Left lung (tissue), 10 donors: ENCODE data around the gene ZNF592. TPM values are rescaled to one million over a fixed set of nuclear protein-coding genes. Genes with fewer than 3 reads are reported as not detected.
"Not testable (repeated sequence)": the region's sequence is repeated elsewhere in the genome, so short reads cannot be mapped to it uniquely, and the experiment has no call there.

ENCODE experiments used
- ATAC-seq: fragments of 200-7000 bp; cut with Tn5 transposase; one replicate; pipeline ENCODE4 v1.9.1; 2020; ENCODE audit warnings: moderate library complexity
- DNase-seq, 4 donors: peaks; one replicate each; pipeline ENCODE4 v3.0.0-alpha.2; 2013 to 2020
- H3K27ac ChIP-seq, 2 donors: fragments of 200-600 bp; sonication (generic) in 1 of 2; one replicate each; pipeline versions ENCODE4 v1.5.0 to v1.8.0; 2020 to 2021
- H3K27me3 ChIP-seq, 2 donors: fragments of 200-600 bp; sonication (generic) in 1 of 2; one replicate each; pipeline versions ENCODE4 v1.5.0 to v1.8.0; 2020 to 2021
- H3K36me3 ChIP-seq, 2 donors: fragments of 200-600 bp; sonication (generic) in 1 of 2; one replicate each; pipeline versions ENCODE4 v1.5.0 to v1.8.0; 2020 to 2021
- H3K4me1 ChIP-seq, 2 donors: fragments of 200-600 bp; one replicate each; pipeline ENCODE4 v1.8.0; 2021
- H3K4me3 ChIP-seq, 2 donors: fragments of 200-600 bp; sonication (generic) in 1 of 2; one replicate each; pipeline versions ENCODE4 v1.5.0 to v1.8.0; 2020 to 2021; ENCODE audit warnings: mild to moderate bottlenecking in 1 of 2
- H3K9me3 ChIP-seq, 2 donors: fragments of 200-600 bp; sonication (generic) in 1 of 2; one replicate each; pipeline versions ENCODE4 v1.5.0 to v1.8.0; 2020 to 2021
- intact Hi-C, 2 donors: fragments of 100-400 bp; cut with DNase I; formaldehyde crosslinking; loops; one replicate each; pipeline versions ENCODE4 v1.11.2 to v1.14.2; 2022
- polyA plus RNA-seq, 6 donors: library from polyadenylated mRNA; unstranded; fragments of 120-200 nt; gene quantifications; one replicate each; pipeline ENCODE4 v1.2.1, GENCODE V29; 2013; ENCODE audit not compliant: insufficient read length in 6 of 6
- total RNA-seq, 2 donors: library from RNA; stranded (reverse); fragmentation: NEBNext Ultra II Directional; extraction: Animal tissue kit (Norgen Biotek cat#: 25700); gene quantifications; one replicate each; pipeline ENCODE4 v1.2.1, GENCODE V29; 2021
- TF ChIP-seq, protein P1 (sequence below), 2 donors: fragments of 200-600 bp; sonication (generic) in 1 of 2; IDR thresholded peaks; one replicate each; pipeline versions ENCODE4 v1.5.0 to v1.8.0; 2021; ENCODE audit warnings: antibody characterized with exemption in 2 of 2
- donor health status: DM: no; HTN: yes; CAD: no.
- donor health status: DM: no; HTN: no; CAD: no.

ZNF592 gene
- total and polyA plus RNA-seq, 8 donors, result 22.7 to 32.2 (median 25.2) TPM

DNA sequence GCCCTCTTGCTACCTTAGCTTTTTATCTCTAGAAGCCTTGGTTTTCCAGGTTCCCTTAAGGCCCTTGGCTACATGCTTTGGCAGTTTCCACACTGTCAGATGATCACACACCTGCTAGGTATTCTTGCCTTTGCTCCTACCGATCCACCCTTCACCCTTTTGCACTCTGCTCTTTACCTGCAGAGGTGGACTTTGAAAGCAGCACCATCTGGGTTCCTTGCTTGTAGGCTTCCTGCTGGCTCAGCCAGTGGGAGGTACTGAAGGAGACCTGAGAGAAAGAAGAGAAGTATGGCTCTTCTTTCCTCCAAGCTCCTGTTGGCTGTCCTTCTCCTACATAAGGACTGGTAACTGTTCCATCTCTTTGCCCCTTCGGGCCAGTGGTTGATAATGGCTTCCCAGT lies 7.3 kb upstream of the ZNF592 start:
- intact Hi-C loops, result no loop called here
- DNase-seq, result no peak

DNA sequence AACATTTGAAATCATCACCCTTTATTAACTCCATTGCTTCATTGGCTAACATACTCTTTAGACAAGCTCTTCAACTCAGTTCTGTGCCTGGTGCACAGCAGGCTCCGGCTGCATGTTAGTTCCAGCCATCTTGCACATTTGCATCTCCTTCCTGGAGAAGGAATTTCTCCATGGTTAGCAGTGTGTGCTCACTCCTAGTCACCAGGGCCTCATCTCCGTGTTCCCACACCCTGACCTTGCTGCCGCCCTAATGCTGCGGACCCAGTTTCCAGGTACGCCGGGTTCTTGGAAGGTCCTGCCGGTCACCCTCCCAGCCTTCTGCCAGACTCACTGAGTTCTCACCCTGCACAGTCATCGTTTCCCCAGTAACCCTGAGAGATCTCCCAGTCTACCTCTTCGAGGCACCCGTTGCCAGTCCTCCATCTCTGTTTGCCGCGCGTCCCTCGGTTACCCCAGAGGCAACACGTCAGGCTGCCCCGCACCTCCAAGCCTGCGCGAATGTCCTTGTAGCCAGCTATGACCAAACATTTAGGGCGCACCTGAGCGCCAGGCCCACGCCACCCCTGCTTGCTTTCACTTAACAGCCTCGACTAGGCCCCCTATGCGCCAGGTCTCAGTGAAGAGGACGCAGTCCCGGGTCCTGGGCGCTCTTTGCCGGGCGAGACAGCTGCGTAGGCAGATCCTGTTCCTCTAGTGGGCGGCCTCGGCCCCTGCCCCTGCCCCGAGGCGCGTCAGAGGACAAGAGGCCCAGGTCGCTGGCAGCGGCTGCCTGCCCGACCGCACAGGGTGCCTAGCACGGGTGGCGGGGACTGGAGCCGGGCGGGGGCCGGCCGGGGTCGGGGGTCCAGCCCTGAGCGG lies 747 bp upstream of the ZNF592 start:
- DNase-seq (peak; percentile 72 to 95 (median 78)), ATAC-seq (peak; percentile 72)
- H3K27ac ChIP-seq, result peak overlapping the region; percentile 97 to 100
- H3K9me3 ChIP-seq, result no peaks in the 10 kb centered on the region
- H3K27me3 ChIP-seq, result no peaks in the 10 kb centered on the region
- no peaks in the 10 kb centered on the region for H3K36me3 ChIP-seq
- TF ChIP-seq, protein P1, sequence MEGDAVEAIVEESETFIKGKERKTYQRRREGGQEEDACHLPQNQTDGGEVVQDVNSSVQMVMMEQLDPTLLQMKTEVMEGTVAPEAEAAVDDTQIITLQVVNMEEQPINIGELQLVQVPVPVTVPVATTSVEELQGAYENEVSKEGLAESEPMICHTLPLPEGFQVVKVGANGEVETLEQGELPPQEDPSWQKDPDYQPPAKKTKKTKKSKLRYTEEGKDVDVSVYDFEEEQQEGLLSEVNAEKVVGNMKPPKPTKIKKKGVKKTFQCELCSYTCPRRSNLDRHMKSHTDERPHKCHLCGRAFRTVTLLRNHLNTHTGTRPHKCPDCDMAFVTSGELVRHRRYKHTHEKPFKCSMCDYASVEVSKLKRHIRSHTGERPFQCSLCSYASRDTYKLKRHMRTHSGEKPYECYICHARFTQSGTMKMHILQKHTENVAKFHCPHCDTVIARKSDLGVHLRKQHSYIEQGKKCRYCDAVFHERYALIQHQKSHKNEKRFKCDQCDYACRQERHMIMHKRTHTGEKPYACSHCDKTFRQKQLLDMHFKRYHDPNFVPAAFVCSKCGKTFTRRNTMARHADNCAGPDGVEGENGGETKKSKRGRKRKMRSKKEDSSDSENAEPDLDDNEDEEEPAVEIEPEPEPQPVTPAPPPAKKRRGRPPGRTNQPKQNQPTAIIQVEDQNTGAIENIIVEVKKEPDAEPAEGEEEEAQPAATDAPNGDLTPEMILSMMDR (IDR thresholded peaks at IDR 0.05), result peak in 1 of 2 donors; percentile 5
- peak overlapping the region; percentile 55 to 89 for H3K4me3 ChIP-seq
- intact Hi-C loops, result no loop called here
- H3K4me1 ChIP-seq, result peaks cover 21 to 56% of the 10 kb centered on the region in 2 donors

More for the DNA sequence above, 7.3 kb upstream of the ZNF592 start:
- no peak overlapping the region for H3K4me3 ChIP-seq
- TF ChIP-seq, protein P1 (IDR thresholded peaks at IDR 0.05), result no peak
- peaks cover 0 to 25% of the 10 kb centered on the region in 2 donors for H3K4me1 ChIP-seq
- H3K36me3 ChIP-seq, result no peaks in the 10 kb centered on the region
- no peaks in the 10 kb centered on the region for H3K27me3 ChIP-seq
- no peaks in the 10 kb centered on the region for H3K9me3 ChIP-seq
- ATAC-seq, result no peak
- H3K27ac ChIP-seq, result no peak overlapping the region

DNA sequence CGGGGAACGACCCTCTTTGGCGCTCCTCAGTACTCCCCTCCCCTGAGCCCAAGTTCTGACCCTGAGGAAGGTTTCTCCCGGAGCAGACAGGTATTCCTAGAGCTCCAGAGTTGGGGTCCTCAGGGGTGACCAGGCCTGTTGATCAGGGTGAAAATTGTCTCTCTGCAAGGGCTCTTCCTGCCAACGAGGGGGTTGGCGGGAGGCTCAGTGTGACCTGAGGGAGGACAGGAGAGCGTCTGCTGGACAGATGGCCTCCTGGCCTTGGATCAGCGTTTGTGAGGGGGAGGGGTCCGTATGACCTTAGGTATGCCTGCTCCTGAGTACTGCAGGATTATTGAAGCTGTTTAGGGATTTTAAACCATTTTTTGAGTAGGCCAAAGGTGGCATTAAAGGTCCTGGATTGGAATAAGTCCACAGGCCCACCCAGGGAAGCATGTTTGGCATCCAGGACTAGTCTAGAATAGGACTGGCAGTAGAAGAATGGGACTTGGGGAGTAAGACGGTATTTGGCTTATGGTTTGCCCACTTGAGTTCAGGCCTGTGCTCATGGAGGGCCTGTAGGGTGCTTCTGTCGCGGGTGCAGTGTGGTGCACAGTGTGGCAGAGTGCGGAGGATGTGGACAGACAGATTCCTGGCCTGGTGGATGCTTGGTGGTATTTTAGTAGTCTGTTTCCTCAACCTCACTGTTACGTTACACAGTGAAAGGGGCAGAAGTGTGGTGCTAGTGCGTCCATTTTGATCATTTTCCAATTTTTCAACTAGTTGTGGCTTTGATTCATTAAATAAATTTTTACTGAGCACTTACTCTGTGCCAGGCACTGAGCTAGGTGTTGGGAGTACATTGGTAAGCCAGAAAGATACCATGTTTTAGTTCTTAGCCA lies 959 bp downstream of the ZNF592 start:
- Histone ChIP-seq H3K4me1 (peaks cover 25 to 71% of the 10 kb centered on the region in 2 donors), H3K4me3 (peak overlapping the region; percentile 89 to 92), H3K9me3 (no peaks in the 10 kb centered on the region), H3K27me3 (no peaks in the 10 kb centered on the region), H3K27ac (peak overlapping the region; percentile 97 to 100), H3K36me3 (no peaks in the 10 kb centered on the region)
- TF ChIP-seq, protein P1 (IDR thresholded peaks at IDR 0.05), result peak in 1 of 2 donors; percentile 7
- ATAC-seq, result peak; percentile 15
- intact Hi-C loops, result no loop called here
- peak in 3 of 4 donors; percentile 23 to 45 (median 28) for DNase-seq

DNA sequence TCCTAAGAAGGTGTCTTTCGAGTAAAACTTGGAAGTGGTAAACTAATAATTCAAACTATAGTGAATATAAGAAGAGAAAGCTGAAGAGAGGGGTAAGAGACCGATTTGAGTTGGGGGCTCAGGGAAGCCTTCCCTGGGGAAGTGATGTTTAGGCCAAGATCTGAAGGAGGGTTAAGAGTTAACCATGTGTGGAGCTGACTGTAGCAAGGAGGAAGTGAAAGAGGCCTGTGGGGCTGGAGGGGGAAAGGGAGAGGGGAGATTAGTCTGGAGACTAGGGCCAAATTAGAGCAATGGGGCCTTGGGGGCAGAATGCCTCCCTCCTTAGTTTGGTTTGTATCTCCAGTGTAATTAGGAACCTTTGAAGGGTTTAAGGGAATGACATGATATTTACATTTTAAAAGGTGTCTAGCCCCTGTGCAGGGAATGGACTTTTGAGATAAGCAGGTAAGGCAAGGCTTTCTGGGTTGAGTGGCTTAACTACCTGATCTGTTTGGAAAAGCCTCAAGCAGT lies 2.2 kb downstream of the ZNF592 start:
- H3K4me3 ChIP-seq, result peak overlapping the region in 1 of 2 donors; percentile 89
- peaks cover 25 to 75% of the 10 kb centered on the region in 2 donors for H3K4me1 ChIP-seq

DNA sequence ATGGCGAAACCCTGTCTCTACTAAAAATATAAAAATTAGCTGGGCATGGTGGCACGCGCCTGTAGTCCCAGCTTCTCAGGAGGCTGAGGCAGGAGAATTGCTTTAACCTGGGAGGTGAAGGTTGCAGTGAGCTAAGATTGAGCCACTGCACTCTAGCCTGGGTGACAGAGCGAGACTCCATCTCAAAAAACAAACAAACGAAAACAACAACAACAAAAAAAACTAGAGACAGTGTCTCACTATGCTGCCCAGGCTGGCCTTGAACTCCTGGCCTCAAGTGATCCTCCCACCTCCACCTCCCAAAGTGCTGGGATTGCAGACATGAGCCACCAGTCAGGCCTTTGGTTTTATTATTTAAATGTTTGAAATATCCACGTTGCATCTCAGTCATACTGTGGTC lies 3.3 kb downstream of the ZNF592 start:
- H3K27ac ChIP-seq, H3K27me3 ChIP-seq, DNase-seq, H3K9me3 ChIP-seq, intact Hi-C loops, H3K36me3 ChIP-seq, ATAC-seq, H3K4me3 ChIP-seq: not testable (repeated sequence)
- peaks cover 25 to 74% of the 10 kb centered on the region in 2 donors for H3K4me1 ChIP-seq

More for the DNA sequence above, 2.2 kb downstream of the ZNF592 start:
- Histone ChIP-seq H3K36me3 (no peaks in the 10 kb centered on the region), H3K9me3 (no peaks in the 10 kb centered on the region), H3K27ac (peak overlapping the region; percentile 11 to 100), H3K27me3 (no peaks in the 10 kb centered on the region)
- TF ChIP-seq, protein P1 (IDR thresholded peaks at IDR 0.05), result no peak
- ATAC-seq, result no peak
- no peak for DNase-seq
- intact Hi-C loops, result no loop called here
